Left lung (tissue), 10 donors: ENCODE results near the gene MOGAT1. TPM values are rescaled to one million over a fixed set of nuclear protein-coding genes. Genes with fewer than 3 reads are reported as not detected.

Experiments used
- ATAC-seq: fragments of 200-7000 bp; cut with Tn5 transposase; one replicate; pipeline ENCODE4 v1.9.1; 2020; ENCODE audit warnings: moderate library complexity
- DNase-seq, 4 donors: peaks; one replicate each; pipeline ENCODE4 v3.0.0-alpha.2; 2013 to 2020
- H3K27ac ChIP-seq, 2 donors: fragments of 200-600 bp; sonication (generic) in 1 of 2; one replicate each; pipeline versions ENCODE4 v1.5.0 to v1.8.0; 2020 to 2021
- H3K27me3 ChIP-seq, 2 donors: fragments of 200-600 bp; sonication (generic) in 1 of 2; one replicate each; pipeline versions ENCODE4 v1.5.0 to v1.8.0; 2020 to 2021
- H3K36me3 ChIP-seq, 2 donors: fragments of 200-600 bp; sonication (generic) in 1 of 2; one replicate each; pipeline versions ENCODE4 v1.5.0 to v1.8.0; 2020 to 2021
- H3K4me1 ChIP-seq, 2 donors: fragments of 200-600 bp; one replicate each; pipeline ENCODE4 v1.8.0; 2021
- H3K4me3 ChIP-seq, 2 donors: fragments of 200-600 bp; sonication (generic) in 1 of 2; one replicate each; pipeline versions ENCODE4 v1.5.0 to v1.8.0; 2020 to 2021; ENCODE audit warnings: mild to moderate bottlenecking in 1 of 2
- H3K9me3 ChIP-seq, 2 donors: fragments of 200-600 bp; sonication (generic) in 1 of 2; one replicate each; pipeline versions ENCODE4 v1.5.0 to v1.8.0; 2020 to 2021
- intact Hi-C, 2 donors: fragments of 100-400 bp; cut with DNase I; formaldehyde crosslinking; loops; one replicate each; pipeline versions ENCODE4 v1.11.2 to v1.14.2; 2022
- polyA plus RNA-seq, 6 donors: library from polyadenylated mRNA; unstranded; fragments of 120-200 nt; gene quantifications; one replicate each; pipeline ENCODE4 v1.2.1, GENCODE V29; 2013; ENCODE audit not compliant: insufficient read length in 6 of 6
- total RNA-seq, 2 donors: library from RNA; stranded (reverse); fragmentation: NEBNext Ultra II Directional; extraction: Animal tissue kit (Norgen Biotek cat#: 25700); gene quantifications; one replicate each; pipeline ENCODE4 v1.2.1, GENCODE V29; 2021
- TF ChIP-seq, protein P1 (sequence below), 2 donors: fragments of 200-600 bp; sonication (generic) in 1 of 2; IDR thresholded peaks; one replicate each; pipeline versions ENCODE4 v1.5.0 to v1.8.0; 2021; ENCODE audit warnings: antibody characterized with exemption in 2 of 2
- donor health status: DM: no; HTN: yes; CAD: no.
- donor health status: DM: no; HTN: no; CAD: no.

Gene MOGAT1
- total and polyA plus RNA-seq, 8 donors = 0.26 TPM; not detected in 7

DNA sequence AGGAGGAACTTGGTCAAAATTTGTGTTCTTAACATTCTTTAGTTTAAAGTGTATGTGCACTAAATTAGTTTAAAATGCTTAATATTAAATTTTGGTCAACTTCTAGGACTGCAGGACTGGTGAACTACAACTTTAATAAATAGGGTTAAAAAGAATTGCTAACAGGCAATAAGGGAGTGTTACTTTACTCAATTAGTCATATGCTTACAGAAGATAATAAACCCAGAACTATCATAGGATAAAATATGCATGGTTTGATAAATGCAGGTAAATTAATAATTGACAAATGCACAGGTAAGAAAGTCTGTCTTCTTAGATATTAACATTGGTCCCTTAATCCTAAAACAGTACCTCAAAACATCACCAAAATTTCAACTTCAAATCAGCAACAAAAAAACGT, 36.2 kb upstream of the MOGAT1 start:
- Histone ChIP-seq H3K4me3 (no peak overlapping the region), H3K9me3 (no peaks in the 10 kb centered on the region), H3K4me1 (no peaks in the 10 kb centered on the region), H3K27me3 (no peaks in the 10 kb centered on the region), H3K27ac (no peak overlapping the region), H3K36me3 (peaks cover 0 to 87% of the 10 kb centered on the region in 2 donors)
- intact Hi-C loops = no loop called here
- DNase-seq (no peak), ATAC-seq (no peak)
- TF ChIP-seq, protein P1, sequence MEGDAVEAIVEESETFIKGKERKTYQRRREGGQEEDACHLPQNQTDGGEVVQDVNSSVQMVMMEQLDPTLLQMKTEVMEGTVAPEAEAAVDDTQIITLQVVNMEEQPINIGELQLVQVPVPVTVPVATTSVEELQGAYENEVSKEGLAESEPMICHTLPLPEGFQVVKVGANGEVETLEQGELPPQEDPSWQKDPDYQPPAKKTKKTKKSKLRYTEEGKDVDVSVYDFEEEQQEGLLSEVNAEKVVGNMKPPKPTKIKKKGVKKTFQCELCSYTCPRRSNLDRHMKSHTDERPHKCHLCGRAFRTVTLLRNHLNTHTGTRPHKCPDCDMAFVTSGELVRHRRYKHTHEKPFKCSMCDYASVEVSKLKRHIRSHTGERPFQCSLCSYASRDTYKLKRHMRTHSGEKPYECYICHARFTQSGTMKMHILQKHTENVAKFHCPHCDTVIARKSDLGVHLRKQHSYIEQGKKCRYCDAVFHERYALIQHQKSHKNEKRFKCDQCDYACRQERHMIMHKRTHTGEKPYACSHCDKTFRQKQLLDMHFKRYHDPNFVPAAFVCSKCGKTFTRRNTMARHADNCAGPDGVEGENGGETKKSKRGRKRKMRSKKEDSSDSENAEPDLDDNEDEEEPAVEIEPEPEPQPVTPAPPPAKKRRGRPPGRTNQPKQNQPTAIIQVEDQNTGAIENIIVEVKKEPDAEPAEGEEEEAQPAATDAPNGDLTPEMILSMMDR (IDR thresholded peaks at IDR 0.05) = no peak

DNA sequence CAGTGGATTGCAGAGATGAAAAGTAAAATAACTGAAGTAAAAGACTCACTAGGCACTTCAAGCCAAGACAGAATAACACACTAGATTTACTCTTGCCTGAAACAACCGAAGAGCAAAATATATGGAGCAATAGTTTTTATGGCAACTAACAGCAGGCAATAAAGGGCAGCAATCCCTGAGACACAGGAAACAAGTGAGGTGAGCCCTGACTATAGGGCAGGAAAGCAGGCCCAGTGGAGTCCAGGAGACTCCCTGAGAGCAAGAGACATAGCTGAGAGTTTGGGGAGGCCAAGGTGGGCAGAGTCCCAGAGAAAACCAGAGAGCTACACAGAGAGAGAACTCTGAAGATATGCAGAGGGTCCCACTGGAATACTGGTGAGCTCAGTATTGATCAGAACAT, 34.4 kb upstream of the MOGAT1 start:
- ATAC-seq = no peak

DNA sequence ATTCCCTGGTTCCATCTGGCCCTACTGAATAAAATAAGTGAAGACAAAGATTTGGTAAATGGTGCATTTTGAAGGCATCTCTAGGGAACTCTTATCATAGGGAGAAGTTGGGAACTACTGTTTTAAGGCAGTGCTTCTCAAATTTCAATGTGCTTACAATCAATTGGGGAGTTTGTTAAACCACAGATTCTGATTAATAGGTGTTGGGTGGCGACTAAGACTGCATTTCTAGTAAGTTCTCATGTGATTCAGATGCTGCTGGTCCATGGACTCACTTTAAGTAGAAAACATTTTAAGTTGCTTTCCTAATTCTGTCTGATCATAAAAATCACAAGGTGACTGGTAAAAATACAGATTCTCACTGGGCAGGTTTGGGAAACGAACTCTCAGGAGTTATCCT, 30.1 kb upstream of the MOGAT1 start:
- ATAC-seq (no peak), DNase-seq (no peak)
- H3K9me3 ChIP-seq = peaks cover 0 to 5% of the 10 kb centered on the region in 2 donors
- peaks cover 0 to 62% of the 10 kb centered on the region in 2 donors for H3K36me3 ChIP-seq
- no peaks in the 10 kb centered on the region for H3K4me1 ChIP-seq
- intact Hi-C loops = no loop called here
- H3K27ac ChIP-seq = no peak overlapping the region
- H3K27me3 ChIP-seq = no peaks in the 10 kb centered on the region
- H3K4me3 ChIP-seq = no peak overlapping the region
- TF ChIP-seq, protein P1 (IDR thresholded peaks at IDR 0.05) = no peak

More for the DNA sequence above, 34.4 kb upstream of the MOGAT1 start:
- intact Hi-C loops = no loop called here
- no peaks in the 10 kb centered on the region for H3K4me1 ChIP-seq
- no peak for DNase-seq
- no peak overlapping the region for H3K4me3 ChIP-seq
- H3K9me3 ChIP-seq = no peaks in the 10 kb centered on the region
- no peak overlapping the region for H3K27ac ChIP-seq
- peaks cover 0 to 76% of the 10 kb centered on the region in 2 donors for H3K36me3 ChIP-seq
- TF ChIP-seq, protein P1 (IDR thresholded peaks at IDR 0.05) = no peak
- H3K27me3 ChIP-seq = no peaks in the 10 kb centered on the region

DNA sequence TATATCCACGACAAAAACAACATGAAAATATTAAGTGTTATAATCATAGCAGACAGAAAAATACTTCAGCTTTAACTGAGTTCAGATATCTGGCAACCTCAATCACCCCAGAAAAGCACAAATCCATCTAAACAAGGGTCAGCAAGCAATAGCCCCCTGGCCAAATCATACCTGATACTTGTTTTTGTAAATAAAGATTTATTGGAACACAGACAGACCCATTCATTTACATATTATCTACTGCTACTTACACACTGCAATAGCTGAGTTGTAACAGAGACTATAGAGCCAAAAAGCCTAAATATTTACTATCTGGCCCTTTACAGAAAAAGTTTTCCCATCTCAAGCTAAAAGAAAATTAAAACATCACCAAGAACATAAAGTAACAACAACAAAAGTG, 28.3 kb upstream of the MOGAT1 start:
- no peaks in the 10 kb centered on the region for H3K4me1 ChIP-seq
- H3K4me3 ChIP-seq = no peak overlapping the region
- ATAC-seq (no peak), DNase-seq (no peak)
- H3K27ac ChIP-seq = no peak overlapping the region
- TF ChIP-seq, protein P1 (IDR thresholded peaks at IDR 0.05) = no peak
- intact Hi-C loops = no loop called here
- H3K9me3 ChIP-seq = peaks cover 0 to 5% of the 10 kb centered on the region in 2 donors
- H3K27me3 ChIP-seq = no peaks in the 10 kb centered on the region
- peaks cover 0 to 64% of the 10 kb centered on the region in 2 donors for H3K36me3 ChIP-seq

DNA sequence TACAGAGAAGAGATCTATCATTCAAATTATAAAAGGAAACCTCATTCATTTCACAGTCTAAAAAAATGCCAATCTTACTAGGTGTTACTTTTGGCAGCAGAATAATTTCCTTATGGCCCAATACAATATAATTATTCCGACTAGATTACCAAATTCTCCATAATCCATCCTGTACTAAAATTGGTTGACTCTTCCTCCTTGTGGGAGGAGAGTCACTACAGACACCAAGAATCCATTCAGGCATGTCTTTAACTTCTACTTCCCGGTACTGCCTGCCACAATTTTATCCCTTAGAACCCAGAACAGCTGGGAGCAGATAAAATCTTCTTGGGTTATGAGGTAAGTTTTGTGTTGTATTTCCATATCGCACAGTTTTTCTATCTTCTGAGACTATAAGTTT, 25.4 kb upstream of the MOGAT1 start:
- Histone ChIP-seq H3K36me3 (peaks cover 0 to 40% of the 10 kb centered on the region in 2 donors), H3K9me3 (peaks cover 0 to 5% of the 10 kb centered on the region in 2 donors), H3K4me3 (no peak overlapping the region), H3K4me1 (no peaks in the 10 kb centered on the region), H3K27me3 (no peaks in the 10 kb centered on the region), H3K27ac (no peak overlapping the region)
- TF ChIP-seq, protein P1 (IDR thresholded peaks at IDR 0.05) = no peak
- no peak for DNase-seq
- intact Hi-C loops = no loop called here
- no peak for ATAC-seq
